ENCODE results near the gene COX14. TPM values are rescaled to one million over a fixed set of nuclear protein-coding genes. Genes with fewer than 3 reads are reported as not detected.

The COX14 gene
- total RNA-seq, 4 donors from 2014 or later = 29.4 to 45.5 (median 34.6) TPM

DNA sequence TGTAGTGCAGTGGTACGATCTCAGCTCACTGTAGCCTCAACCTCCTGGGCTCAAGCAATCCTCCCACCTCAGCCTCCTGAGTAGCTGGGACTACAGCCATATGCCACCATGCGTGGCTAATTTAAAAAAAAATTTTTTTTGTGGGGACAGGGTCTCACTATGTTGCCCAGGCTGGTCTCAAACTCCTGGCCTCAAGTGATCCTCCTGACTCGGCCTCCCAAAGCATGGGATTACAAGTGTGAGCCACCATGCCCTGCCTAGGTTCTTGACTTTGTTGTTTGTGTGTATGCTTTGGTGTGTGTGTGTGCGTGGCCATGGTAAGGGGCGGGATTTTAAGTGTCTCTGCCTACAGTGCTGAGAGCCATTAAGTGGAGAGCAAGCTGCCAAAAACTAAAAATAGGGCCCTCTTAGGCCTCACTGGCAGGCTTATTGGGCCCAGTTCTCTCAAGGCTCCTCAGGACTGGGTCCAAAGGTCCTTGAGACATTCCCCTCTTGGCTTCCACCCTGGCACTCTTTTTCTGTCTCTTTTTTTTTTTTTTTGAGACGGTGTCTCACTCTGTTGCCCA lies 5.1 kb downstream of the COX14 start:
- TF ChIP-seq, protein P1, sequence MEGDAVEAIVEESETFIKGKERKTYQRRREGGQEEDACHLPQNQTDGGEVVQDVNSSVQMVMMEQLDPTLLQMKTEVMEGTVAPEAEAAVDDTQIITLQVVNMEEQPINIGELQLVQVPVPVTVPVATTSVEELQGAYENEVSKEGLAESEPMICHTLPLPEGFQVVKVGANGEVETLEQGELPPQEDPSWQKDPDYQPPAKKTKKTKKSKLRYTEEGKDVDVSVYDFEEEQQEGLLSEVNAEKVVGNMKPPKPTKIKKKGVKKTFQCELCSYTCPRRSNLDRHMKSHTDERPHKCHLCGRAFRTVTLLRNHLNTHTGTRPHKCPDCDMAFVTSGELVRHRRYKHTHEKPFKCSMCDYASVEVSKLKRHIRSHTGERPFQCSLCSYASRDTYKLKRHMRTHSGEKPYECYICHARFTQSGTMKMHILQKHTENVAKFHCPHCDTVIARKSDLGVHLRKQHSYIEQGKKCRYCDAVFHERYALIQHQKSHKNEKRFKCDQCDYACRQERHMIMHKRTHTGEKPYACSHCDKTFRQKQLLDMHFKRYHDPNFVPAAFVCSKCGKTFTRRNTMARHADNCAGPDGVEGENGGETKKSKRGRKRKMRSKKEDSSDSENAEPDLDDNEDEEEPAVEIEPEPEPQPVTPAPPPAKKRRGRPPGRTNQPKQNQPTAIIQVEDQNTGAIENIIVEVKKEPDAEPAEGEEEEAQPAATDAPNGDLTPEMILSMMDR (IDR thresholded peaks at IDR 0.05) = no peak
- TF ChIP-seq POLR2A (IDR thresholded peaks at IDR 0.05) (no peak), EP300 (IDR thresholded peaks at IDR 0.05) (no peak), POLR2AphosphoS5 (IDR thresholded peaks at IDR 0.05) (no peak)
- H3K4me1 ChIP-seq = peaks cover 30% of the 10 kb centered on the region
- no peaks in the 10 kb centered on the region for H3K9me3 ChIP-seq
- WGBS = 84% methylated on average over 6 of the region's 6 CpGs
- H3K27ac ChIP-seq = no peak overlapping the region
- no peak for DNase-seq (ENCODE audit: low spot score in 2 of 2)
- H3K4me3 ChIP-seq = no peak overlapping the region
- no peaks in the 10 kb centered on the region for H3K27me3 ChIP-seq
- H3K36me3 ChIP-seq = peaks cover 44% of the 10 kb centered on the region

DNA sequence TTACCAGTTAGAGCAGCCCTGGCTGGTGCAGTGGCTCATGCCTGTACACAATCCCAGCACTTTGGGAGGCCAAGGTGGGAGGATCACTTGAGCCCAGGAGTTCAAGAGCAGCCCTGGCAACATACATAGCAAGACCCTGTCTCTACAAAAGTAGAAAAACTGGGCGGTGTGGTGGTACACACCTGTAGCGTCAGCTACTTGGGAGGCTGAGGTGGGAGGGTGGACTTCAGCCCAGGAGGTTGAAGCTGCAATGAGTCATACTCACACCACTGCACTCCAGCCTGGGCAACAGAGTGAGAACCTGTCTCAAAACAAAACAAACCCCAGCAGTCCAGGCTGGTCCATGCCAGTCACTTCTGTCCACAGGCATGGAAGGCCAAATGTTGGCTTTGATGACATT lies 7.4 kb downstream of the COX14 start:
- WGBS = 96% methylated on average over 2 of the region's 2 CpGs
- no peak for DNase-seq (ENCODE audit: low spot score in 2 of 2)

DNA sequence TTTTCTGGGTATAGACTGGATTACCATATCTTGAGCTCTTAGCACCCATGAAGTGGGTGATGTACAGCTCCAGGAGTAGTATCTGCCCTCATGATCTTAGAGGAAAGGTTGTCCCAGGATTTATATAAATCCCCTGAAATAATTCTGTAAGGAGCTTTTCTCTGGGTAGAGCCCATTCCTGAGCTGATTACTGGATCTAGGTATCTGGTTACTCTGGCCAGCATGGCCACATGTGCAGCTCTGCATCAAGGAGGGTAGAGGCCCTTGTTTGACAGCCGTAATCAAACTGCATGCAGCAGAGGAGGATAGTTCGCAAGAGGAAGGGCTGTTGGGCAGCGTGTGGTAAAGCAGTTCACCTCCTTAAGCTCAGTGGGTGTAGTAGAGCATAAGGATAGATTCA lies 8.5 kb downstream of the COX14 start:
- Histone ChIP-seq H3K27ac (no peak overlapping the region), H3K4me1 (peaks cover 10% of the 10 kb centered on the region), H3K4me3 (no peak overlapping the region), H3K36me3 (peaks cover 69% of the 10 kb centered on the region), H3K27me3 (no peaks in the 10 kb centered on the region), H3K9me3 (no peaks in the 10 kb centered on the region)
- TF ChIP-seq EP300 (IDR thresholded peaks at IDR 0.05) (no peak), POLR2AphosphoS5 (IDR thresholded peaks at IDR 0.05) (no peak), POLR2A (IDR thresholded peaks at IDR 0.05) (no peak)
- TF ChIP-seq, protein P1 (IDR thresholded peaks at IDR 0.05) = no peak
- DNase-seq (ENCODE audit: low spot score in 2 of 2) = no peak
- 90% methylated on average over 3 of the region's 3 CpGs for WGBS

More for the DNA sequence above, 7.4 kb downstream of the COX14 start:
- Histone ChIP-seq H3K4me1 (peaks cover 12% of the 10 kb centered on the region), H3K36me3 (peaks cover 61% of the 10 kb centered on the region), H3K27ac (no peak overlapping the region), H3K27me3 (no peaks in the 10 kb centered on the region), H3K9me3 (no peaks in the 10 kb centered on the region), H3K4me3 (no peak overlapping the region)
- TF ChIP-seq, protein P1 (IDR thresholded peaks at IDR 0.05) = no peak
- TF ChIP-seq POLR2AphosphoS5 (IDR thresholded peaks at IDR 0.05) (no peak), POLR2A (IDR thresholded peaks at IDR 0.05) (no peak), EP300 (IDR thresholded peaks at IDR 0.05) (no peak)

DNA sequence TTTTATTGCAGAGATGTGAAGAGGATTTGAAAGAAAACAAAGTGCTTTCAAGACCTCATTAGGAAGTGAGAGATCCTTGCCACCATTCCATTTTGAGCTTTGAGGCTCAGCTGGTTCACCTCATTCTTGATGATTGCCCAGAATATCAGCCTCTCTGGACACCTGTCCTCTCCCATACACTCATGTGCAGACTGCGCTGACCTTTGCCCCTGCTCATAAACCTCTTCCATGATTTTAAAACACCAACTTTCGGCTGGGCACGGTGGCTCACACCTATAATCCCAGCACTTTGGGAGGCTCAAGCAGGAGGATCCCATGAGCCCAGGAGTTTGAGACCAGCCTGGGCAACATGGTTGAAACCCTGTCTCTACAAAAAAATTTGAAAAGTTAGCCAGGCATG lies 8.9 kb downstream of the COX14 start:
- Histone ChIP-seq H3K4me1 (peaks cover 7% of the 10 kb centered on the region), H3K4me3 (no peak overlapping the region), H3K36me3 (peaks cover 72% of the 10 kb centered on the region), H3K27me3 (no peaks in the 10 kb centered on the region), H3K27ac (no peak overlapping the region), H3K9me3 (no peaks in the 10 kb centered on the region)
- no peak for DNase-seq (ENCODE audit: low spot score in 2 of 2)
- 97% methylated on average over 3 of the region's 3 CpGs for WGBS
- TF ChIP-seq, protein P1 (IDR thresholded peaks at IDR 0.05) = no peak
- TF ChIP-seq POLR2AphosphoS5 (IDR thresholded peaks at IDR 0.05) = no peak
- TF ChIP-seq POLR2A (IDR thresholded peaks at IDR 0.05) = no peak
- TF ChIP-seq EP300 (IDR thresholded peaks at IDR 0.05) = no peak

DNA sequence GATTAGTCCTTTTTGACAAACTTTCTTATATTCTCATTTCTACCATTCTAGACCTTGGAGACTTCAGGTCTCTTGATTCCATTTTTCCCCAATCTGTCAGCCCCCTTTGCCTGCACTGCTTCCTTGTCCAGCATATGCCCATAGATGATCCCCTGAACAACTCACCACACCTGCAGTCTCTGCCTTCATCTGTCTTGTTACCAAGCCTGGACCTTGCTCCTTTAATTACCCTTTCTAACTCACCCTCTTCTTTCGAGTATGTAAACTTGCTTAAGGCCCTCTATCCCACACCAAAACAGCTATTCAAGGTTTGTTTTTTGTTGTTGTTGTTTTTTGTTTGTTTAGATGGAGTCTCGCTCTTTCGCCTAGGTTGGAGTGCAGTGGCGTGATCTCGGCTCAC lies 9.6 kb downstream of the COX14 start:
- Histone ChIP-seq H3K27me3 (no peaks in the 10 kb centered on the region), H3K4me3 (no peak overlapping the region), H3K27ac (no peak overlapping the region), H3K9me3 (no peaks in the 10 kb centered on the region), H3K36me3 (peaks cover 68% of the 10 kb centered on the region), H3K4me1 (peaks cover 2% of the 10 kb centered on the region)
- 76% methylated on average over 5 of the region's 5 CpGs for WGBS
- TF ChIP-seq EP300 (IDR thresholded peaks at IDR 0.05) = no peak
- no peak for TF ChIP-seq POLR2AphosphoS5 (IDR thresholded peaks at IDR 0.05)
- TF ChIP-seq, protein P1 (IDR thresholded peaks at IDR 0.05) = no peak
- no peak for TF ChIP-seq POLR2A (IDR thresholded peaks at IDR 0.05)
- DNase-seq (ENCODE audit: low spot score in 2 of 2) = no peak

Data from suprapubic skin (tissue), 4 donors.